Astrocyte (in vitro differentiated cells and primary cell): ENCODE data around the gene SYTL1. TPM values are rescaled to one million over a fixed set of nuclear protein-coding genes. Genes with fewer than 3 reads are reported as not detected.

Experiments used
- DNase-seq: peaks from one replicate; pipeline ENCODE4 v3.0.0-alpha.2; 2010; ENCODE audit warnings: low read depth
- FAIRE-seq: peaks from 2 replicates; lab custom pipeline; 2011; peaks lifted over from hg19 to GRCh38; lab: Jason Lieb, UNC
- H2AFZ ChIP-seq: 2 replicates; pipeline ENCODE4 v1.6.0; 2012; ENCODE audit warnings: low read depth, low read length, inconsistent platforms
- H3K27ac ChIP-seq: 2 replicates; pipeline ENCODE4 v1.5.1; 2011; ENCODE audit warnings: low read depth, low read length, inconsistent platforms
- H3K27me3 ChIP-seq: 2 replicates; pipeline ENCODE4 v1.6.0; 2011; ENCODE audit warnings: low read length, inconsistent platforms; ENCODE audit not compliant: insufficient read depth
- H3K36me3 ChIP-seq: 2 replicates; pipeline ENCODE4 v1.5.1; 2011; ENCODE audit warnings: low read length, inconsistent platforms; ENCODE audit not compliant: insufficient read depth
- H3K4me1 ChIP-seq: 2 replicates; pipeline ENCODE4 v1.5.1; 2011; ENCODE audit warnings: low read length, inconsistent platforms; ENCODE audit not compliant: insufficient read depth
- H3K4me2 ChIP-seq: 2 replicates; pipeline ENCODE4 v1.6.0; 2012; ENCODE audit warnings: low read length, inconsistent platforms
- H3K4me3 ChIP-seq: 2 replicates; pipeline ENCODE4 v1.5.1; 2011; ENCODE audit warnings: low read depth, mild to moderate bottlenecking, low read length, inconsistent platforms; ENCODE audit not compliant: insufficient read depth
- H3K79me2 ChIP-seq: 2 replicates; pipeline ENCODE4 v1.6.0; 2012; ENCODE audit warnings: mild to moderate bottlenecking, low read length, inconsistent platforms; ENCODE audit not compliant: insufficient read depth
- H3K9ac ChIP-seq: 2 replicates; pipeline ENCODE4 v1.6.0; 2012; ENCODE audit warnings: mild to moderate bottlenecking, low read length, inconsistent platforms
- H3K9me3 ChIP-seq: 2 replicates; pipeline ENCODE4 v1.5.1; 2012; ENCODE audit warnings: low read depth, mild to moderate bottlenecking, low read length, inconsistent platforms; ENCODE audit not compliant: insufficient read depth
- H4K20me1 ChIP-seq: 2 replicates; pipeline ENCODE4 v1.6.0; 2012; ENCODE audit warnings: low read length, inconsistent platforms; ENCODE audit not compliant: insufficient read depth
- H3K27ac Mint-ChIP-seq: one replicate; pipeline ENCODE4 v1.8.0; 2021; ENCODE audit warnings: mild to moderate bottlenecking, mixed read lengths; ENCODE audit not compliant: unreplicated experiment
- H3K27me3 Mint-ChIP-seq: one replicate; pipeline ENCODE4 v1.8.0; 2021; ENCODE audit warnings: low read depth, mixed read lengths; ENCODE audit not compliant: unreplicated experiment
- H3K36me3 Mint-ChIP-seq: one replicate; pipeline ENCODE4 v1.8.0; 2021; ENCODE audit warnings: low read depth, mixed read lengths; ENCODE audit not compliant: unreplicated experiment
- H3K4me1 Mint-ChIP-seq: one replicate; pipeline ENCODE4 v1.8.0; 2021; ENCODE audit warnings: low read depth, mixed read lengths; ENCODE audit not compliant: unreplicated experiment
- H3K4me3 Mint-ChIP-seq: one replicate; pipeline ENCODE4 v1.8.0; 2021; ENCODE audit warnings: mild to moderate bottlenecking, moderate library complexity, mixed read lengths; ENCODE audit not compliant: unreplicated experiment
- H3K9me3 Mint-ChIP-seq: one replicate; pipeline ENCODE4 v1.8.0; 2021; ENCODE audit warnings: mild to moderate bottlenecking, mixed read lengths; ENCODE audit not compliant: unreplicated experiment
- CTCF ChIP-seq: IDR thresholded peaks from 2 replicates; pipeline ENCODE4 v1.5.1; 2011; ENCODE audit warnings: low read depth, mild to moderate bottlenecking, inconsistent platforms, low read length, moderate library complexity; ENCODE audit not compliant: insufficient read depth
- EZH2 ChIP-seq: IDR thresholded peaks from 2 replicates; pipeline ENCODE4 v1.6.1; 2012; ENCODE audit warnings: mild to moderate bottlenecking, low read length, inconsistent platforms; ENCODE audit not compliant: insufficient read depth
- total RNA-seq: library from RNA; stranded (reverse); gene quantifications from 2 replicates; pipeline ENCODE4 v1.2.1, GENCODE V29; 2021

SYTL1 gene
- total RNA-seq, 1 donor from 2014 or later, result 10.7 TPM

DNA sequence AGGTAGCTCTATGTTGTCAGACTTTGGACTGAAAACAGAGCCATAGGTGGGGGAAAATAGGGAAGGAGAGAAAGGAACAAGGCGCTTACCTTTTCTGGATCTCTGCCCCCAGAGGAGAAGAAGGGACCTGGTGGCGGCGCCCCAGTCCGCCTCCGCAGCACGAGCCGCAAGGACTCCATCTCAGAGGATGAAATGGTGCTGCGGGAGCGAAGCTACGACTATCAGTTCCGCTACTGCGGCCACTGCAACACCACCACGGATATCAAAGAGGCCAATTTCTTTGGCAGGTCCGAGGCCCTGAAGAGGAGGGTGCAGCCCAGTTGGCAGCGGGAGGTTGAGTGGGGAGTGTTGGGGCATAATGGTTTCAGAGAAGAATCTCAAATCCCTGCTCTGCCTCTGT is 38.3 kb upstream of the SYTL1 start:
- H3K27ac Mint-ChIP-seq, result no peak overlapping the region

DNA sequence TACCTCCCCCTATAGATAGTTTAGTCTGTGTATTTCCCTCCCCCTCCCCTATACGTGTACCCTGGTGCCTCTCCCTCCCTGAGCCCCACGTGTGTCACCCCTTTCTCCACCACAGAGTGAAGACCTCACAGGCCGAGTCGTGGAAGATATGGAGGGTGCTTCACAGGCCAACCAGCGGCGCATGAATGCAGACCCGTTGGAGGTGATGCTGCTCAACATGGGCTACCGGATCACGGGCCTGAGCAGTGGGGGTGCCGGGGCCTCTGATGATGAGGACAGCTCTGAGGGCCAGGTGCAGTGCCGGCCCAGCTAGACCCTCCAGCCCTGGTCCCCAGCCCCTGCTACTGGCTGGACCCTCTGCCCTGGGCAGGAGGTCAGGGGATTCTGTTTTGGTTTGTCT is 35.8 kb upstream of the SYTL1 start:
- Histone ChIP-seq H3K36me3 (no peaks in the 10 kb centered on the region), H3K4me1 (peaks cover 8% of the 10 kb centered on the region), H4K20me1 (no peaks in the 10 kb centered on the region), H3K79me2 (no peaks in the 10 kb centered on the region), H2AFZ (no peak overlapping the region), H3K27ac (no peak overlapping the region), H3K27me3 (no peaks in the 10 kb centered on the region), H3K9me3 (no peaks in the 10 kb centered on the region), H3K9ac (no peak overlapping the region), H3K4me3 (no peak overlapping the region), H3K4me2 (no peak overlapping the region)
- Mint-ChIP-seq H3K27ac (no peak overlapping the region), H3K9me3 (no peaks in the 10 kb centered on the region), H3K36me3 (peaks cover 5% of the 10 kb centered on the region), H3K27me3 (no peaks in the 10 kb centered on the region), H3K4me1 (peaks cover 16% of the 10 kb centered on the region), H3K4me3 (no peak overlapping the region)
- DNase-seq (no peak), FAIRE-seq (no peak)
- TF ChIP-seq EZH2 (no peak), CTCF (no peak)

More for the DNA sequence above, 38.3 kb upstream of the SYTL1 start:
- Mint-ChIP-seq H3K27me3 (no peaks in the 10 kb centered on the region), H3K9me3 (no peaks in the 10 kb centered on the region), H3K4me1 (peaks cover 38% of the 10 kb centered on the region), H3K4me3 (no peak overlapping the region), H3K36me3 (peaks cover 5% of the 10 kb centered on the region)
- no peak overlapping the region for H3K9ac ChIP-seq
- DNase-seq (no peak), FAIRE-seq (no peak)
- H3K36me3 ChIP-seq, result no peaks in the 10 kb centered on the region
- no peak overlapping the region for H3K4me2 ChIP-seq
- no peak for TF ChIP-seq EZH2
- no peak for TF ChIP-seq CTCF
- no peaks in the 10 kb centered on the region for H3K9me3 ChIP-seq
- H3K4me1 ChIP-seq, result peaks cover 33% of the 10 kb centered on the region
- no peaks in the 10 kb centered on the region for H3K79me2 ChIP-seq
- no peaks in the 10 kb centered on the region for H4K20me1 ChIP-seq
- no peak overlapping the region for H3K27ac ChIP-seq
- H3K4me3 ChIP-seq, result no peak overlapping the region
- no peaks in the 10 kb centered on the region for H3K27me3 ChIP-seq
- no peak overlapping the region for H2AFZ ChIP-seq

- no peak overlapping the region for H3K4me2 ChIP-seq
- H3K36me3 ChIP-seq, result no peaks in the 10 kb centered on the region
- peaks cover 3% of the 10 kb centered on the region for H3K36me3 Mint-ChIP-seq
- no peaks in the 10 kb centered on the region for H3K79me2 ChIP-seq
- TF ChIP-seq EZH2 (no peak), CTCF (no peak)
- H3K27ac ChIP-seq, result no peak overlapping the region
- no peaks in the 10 kb centered on the region for H3K9me3 ChIP-seq
- no peak overlapping the region for H3K9ac ChIP-seq
- H3K27me3 ChIP-seq, result no peaks in the 10 kb centered on the region
- H4K20me1 ChIP-seq, result no peaks in the 10 kb centered on the region
- no peaks in the 10 kb centered on the region for H3K4me1 ChIP-seq
- no peak for FAIRE-seq
- H3K4me3 Mint-ChIP-seq, result no peak overlapping the region
- H3K4me1 Mint-ChIP-seq, result peaks cover 5% of the 10 kb centered on the region
- H3K27ac Mint-ChIP-seq, result no peak overlapping the region
- DNase-seq, result no peak
- H3K9me3 Mint-ChIP-seq, result no peaks in the 10 kb centered on the region
- H2AFZ ChIP-seq, result no peak overlapping the region
- no peaks in the 10 kb centered on the region for H3K27me3 Mint-ChIP-seq
- H3K4me3 ChIP-seq, result no peak overlapping the region
These were observed 34.7 kb upstream of the SYTL1 start for GRCh38 chr1:27306892-27307761.
